ENCODE results near the gene BBS7.

BBS7 gene

GRCh38 chr4:121876070-121876469 is 5.8 kb upstream of the BBS7 start:
- H3K9ac ChIP-seq (ENCODE audit: low read depth, low read length) = no peak overlapping the region
- no peaks in the 10 kb centered on the region for H3K9me3 ChIP-seq (ENCODE audit: control insufficient read depth, insufficient read depth, low read length)
- no peaks in the 10 kb centered on the region; the same call in 1 of the 2 replicates for H3K4me1 ChIP-seq (ENCODE audit: control insufficient read depth, insufficient read depth, low read length)
- H3K4me3 ChIP-seq (ENCODE audit: low read depth, low read length) = no peak overlapping the region
- H3K36me3 ChIP-seq (ENCODE audit: control insufficient read depth, insufficient read depth, low read length) = no peaks in the 10 kb centered on the region
- H3K27me3 ChIP-seq (ENCODE audit: control insufficient read depth, insufficient read depth, low read length) = no peaks in the 10 kb centered on the region
- H3K27ac ChIP-seq (ENCODE audit: low read depth, low read length) = no peak overlapping the region

- Histone ChIP-seq H3K4me1 (ENCODE audit: control insufficient read depth, insufficient read depth, low read length) (no peaks in the 10 kb centered on the region; the same call in 1 of the 2 replicates), H3K27me3 (ENCODE audit: control insufficient read depth, insufficient read depth, low read length) (no peaks in the 10 kb centered on the region), H3K27ac (ENCODE audit: low read depth, low read length) (no peak overlapping the region), H3K9ac (ENCODE audit: low read depth, low read length) (no peak overlapping the region), H3K9me3 (ENCODE audit: control insufficient read depth, insufficient read depth, low read length) (no peaks in the 10 kb centered on the region), H3K36me3 (ENCODE audit: control insufficient read depth, insufficient read depth, low read length) (no peaks in the 10 kb centered on the region), H3K4me3 (ENCODE audit: low read depth, low read length) (no peak overlapping the region)
Measured at GRCh38 chr4:121875652-121876051, 5.4 kb upstream of the BBS7 start.

DNA sequence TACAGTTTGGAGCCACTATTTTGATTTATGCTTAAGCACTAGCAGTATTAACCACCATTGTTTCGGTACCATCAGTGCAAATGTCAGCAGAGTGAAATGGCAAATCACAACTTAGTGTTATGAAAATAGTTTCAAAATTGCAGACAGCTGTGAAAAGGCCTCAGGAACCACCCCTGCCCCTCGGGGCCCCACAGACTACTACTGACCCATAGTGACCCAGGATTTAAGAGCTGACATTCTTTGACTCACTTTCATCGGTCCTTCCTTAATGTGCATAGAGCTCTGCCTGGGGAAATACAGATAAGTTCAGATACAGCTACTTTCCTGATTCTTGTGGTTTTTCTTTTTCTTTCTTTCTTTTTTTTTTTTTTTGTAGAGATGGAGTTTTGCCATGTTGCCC is 3.3 kb upstream of the BBS7 start:
- Histone ChIP-seq H3K4me1 (ENCODE audit: control insufficient read depth, insufficient read depth, low read length) (no peaks in the 10 kb centered on the region), H3K27me3 (ENCODE audit: control insufficient read depth, insufficient read depth, low read length) (no peaks in the 10 kb centered on the region), H3K27ac (ENCODE audit: low read depth, low read length) (no peak overlapping the region), H3K4me3 (ENCODE audit: low read depth, low read length) (no peak overlapping the region), H3K9ac (ENCODE audit: low read depth, low read length) (no peak overlapping the region), H3K36me3 (ENCODE audit: control insufficient read depth, insufficient read depth, low read length) (no peaks in the 10 kb centered on the region), H3K9me3 (ENCODE audit: control insufficient read depth, insufficient read depth, low read length) (no peaks in the 10 kb centered on the region)

DNA sequence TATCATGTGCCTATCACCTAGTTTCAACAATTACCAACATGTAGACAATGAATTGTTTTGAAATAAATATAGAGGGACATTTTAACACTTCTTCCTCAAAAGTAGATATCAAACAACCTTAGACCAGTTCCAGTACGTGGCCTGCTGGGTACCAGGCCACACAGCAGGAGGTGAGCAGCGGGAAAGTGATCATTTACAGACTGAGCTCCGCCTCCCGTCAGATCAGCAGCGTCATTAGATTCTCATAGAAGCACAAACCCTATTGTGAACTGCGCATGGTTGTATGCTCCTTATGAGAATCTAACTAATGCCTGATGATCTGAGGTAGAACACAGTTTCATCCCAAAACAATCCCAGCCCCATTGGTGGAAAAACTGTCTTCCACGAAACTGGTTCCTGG is 6.5 kb downstream of the BBS7 start:
- Histone ChIP-seq H3K27ac (ENCODE audit: low read depth, low read length) (no peak overlapping the region), H3K36me3 (ENCODE audit: control insufficient read depth, insufficient read depth, low read length) (peaks cover 64% of the 10 kb centered on the region), H3K4me1 (ENCODE audit: control insufficient read depth, insufficient read depth, low read length) (no peaks in the 10 kb centered on the region), H3K9ac (ENCODE audit: low read depth, low read length) (no peak overlapping the region), H3K4me3 (ENCODE audit: low read depth, low read length) (no peak overlapping the region), H3K27me3 (ENCODE audit: control insufficient read depth, insufficient read depth, low read length) (no peaks in the 10 kb centered on the region), H3K9me3 (ENCODE audit: control insufficient read depth, insufficient read depth, low read length) (no peaks in the 10 kb centered on the region)

DNA sequence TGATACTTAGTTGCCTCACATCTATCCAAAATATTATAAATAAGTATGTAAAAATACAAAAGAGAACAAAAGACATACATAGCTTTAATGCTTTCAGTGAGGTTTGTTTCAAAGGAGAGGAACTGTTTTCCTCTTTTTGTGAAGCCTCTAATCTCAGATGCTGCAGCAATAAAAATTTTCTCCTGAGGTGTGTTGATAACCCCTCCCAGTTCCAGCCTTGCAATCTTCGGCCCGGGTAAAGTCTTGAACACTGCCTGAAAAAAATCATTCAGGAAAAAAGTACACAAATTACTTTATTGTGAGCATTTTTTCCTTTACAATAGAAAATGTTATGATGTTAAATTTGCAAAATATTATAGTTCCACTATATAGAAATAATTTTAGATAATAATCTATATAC is 8.8 kb downstream of the BBS7 start:
- Histone ChIP-seq H3K27ac (ENCODE audit: low read depth, low read length) (no peak overlapping the region), H3K9me3 (ENCODE audit: control insufficient read depth, insufficient read depth, low read length) (no peaks in the 10 kb centered on the region), H3K36me3 (ENCODE audit: control insufficient read depth, insufficient read depth, low read length) (peaks cover 61% of the 10 kb centered on the region), H3K9ac (ENCODE audit: low read depth, low read length) (no peak overlapping the region), H3K4me1 (ENCODE audit: control insufficient read depth, insufficient read depth, low read length) (no peaks in the 10 kb centered on the region), H3K4me3 (ENCODE audit: low read depth, low read length) (no peak overlapping the region), H3K27me3 (ENCODE audit: control insufficient read depth, insufficient read depth, low read length) (no peaks in the 10 kb centered on the region)

GRCh38 chr4:121860121-121860520 is 10.2 kb downstream of the BBS7 start:
- H3K9me3 ChIP-seq (ENCODE audit: control insufficient read depth, insufficient read depth, low read length) = no peaks in the 10 kb centered on the region
- H3K4me1 ChIP-seq (ENCODE audit: control insufficient read depth, insufficient read depth, low read length) = no peaks in the 10 kb centered on the region
- no peaks in the 10 kb centered on the region for H3K27me3 ChIP-seq (ENCODE audit: control insufficient read depth, insufficient read depth, low read length)
- H3K9ac ChIP-seq (ENCODE audit: low read depth, low read length) = no peak overlapping the region
- H3K4me3 ChIP-seq (ENCODE audit: low read depth, low read length) = no peak overlapping the region
- H3K36me3 ChIP-seq (ENCODE audit: control insufficient read depth, insufficient read depth, low read length) = peaks cover 53% of the 10 kb centered on the region
- H3K27ac ChIP-seq (ENCODE audit: low read depth, low read length) = no peak overlapping the region

DNA sequence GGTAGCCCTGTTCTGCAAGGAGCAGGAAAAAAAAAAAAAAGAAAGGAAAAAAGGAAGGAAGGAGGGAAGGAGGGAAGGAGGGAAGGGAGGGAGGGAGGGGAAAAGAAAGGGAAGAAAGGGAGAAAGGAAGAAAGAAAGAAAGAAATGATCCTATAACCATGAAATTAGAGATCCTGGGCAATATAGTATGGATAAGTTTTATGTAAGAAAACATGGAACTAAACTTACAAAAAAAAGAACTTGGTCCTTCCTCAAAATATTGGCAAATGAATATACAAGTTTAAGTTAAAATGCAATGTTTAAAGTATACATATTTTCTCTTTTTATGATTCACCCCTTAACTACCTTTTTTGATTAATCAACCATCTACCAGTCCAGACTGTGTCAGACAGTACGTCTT is 18.9 kb downstream of the BBS7 start:
- Histone ChIP-seq H3K4me1 (ENCODE audit: control insufficient read depth, insufficient read depth, low read length) (no peaks in the 10 kb centered on the region), H3K9ac (ENCODE audit: low read depth, low read length) (no peak overlapping the region), H3K4me3 (ENCODE audit: low read depth, low read length) (no peak overlapping the region), H3K27ac (ENCODE audit: low read depth, low read length) (no peak overlapping the region), H3K36me3 (ENCODE audit: control insufficient read depth, insufficient read depth, low read length) (peaks cover 15% of the 10 kb centered on the region), H3K27me3 (ENCODE audit: control insufficient read depth, insufficient read depth, low read length) (no peaks in the 10 kb centered on the region), H3K9me3 (ENCODE audit: control insufficient read depth, insufficient read depth, low read length) (no peaks in the 10 kb centered on the region)

- no peak overlapping the region for H3K4me3 ChIP-seq (ENCODE audit: low read depth, low read length)
- H3K4me1 ChIP-seq (ENCODE audit: control insufficient read depth, insufficient read depth, low read length) = no peaks in the 10 kb centered on the region
- no peak overlapping the region for H3K27ac ChIP-seq (ENCODE audit: low read depth, low read length)
- peaks cover 36% of the 10 kb centered on the region for H3K36me3 ChIP-seq (ENCODE audit: control insufficient read depth, insufficient read depth, low read length)
- no peak overlapping the region for H3K9ac ChIP-seq (ENCODE audit: low read depth, low read length)
- no peaks in the 10 kb centered on the region for H3K9me3 ChIP-seq (ENCODE audit: control insufficient read depth, insufficient read depth, low read length)
- H3K27me3 ChIP-seq (ENCODE audit: control insufficient read depth, insufficient read depth, low read length) = no peaks in the 10 kb centered on the region
Measured at GRCh38 chr4:121846662-121847061, 23.6 kb downstream of the BBS7 start.

- Histone ChIP-seq H3K9ac (ENCODE audit: low read depth, low read length) (no peak overlapping the region), H3K4me1 (ENCODE audit: control insufficient read depth, insufficient read depth, low read length) (no peaks in the 10 kb centered on the region), H3K27me3 (ENCODE audit: control insufficient read depth, insufficient read depth, low read length) (no peaks in the 10 kb centered on the region), H3K9me3 (ENCODE audit: control insufficient read depth, insufficient read depth, low read length) (no peaks in the 10 kb centered on the region), H3K4me3 (ENCODE audit: low read depth, low read length) (no peak overlapping the region), H3K27ac (ENCODE audit: low read depth, low read length) (no peak overlapping the region), H3K36me3 (ENCODE audit: control insufficient read depth, insufficient read depth, low read length) (peaks cover 32% of the 10 kb centered on the region)
Measured at GRCh38 chr4:121842862-121843261, 27.4 kb downstream of the BBS7 start.

- H3K27me3 ChIP-seq (ENCODE audit: control insufficient read depth, insufficient read depth, low read length) = no peaks in the 10 kb centered on the region
- H3K27ac ChIP-seq (ENCODE audit: low read depth, low read length) = no peak overlapping the region
- no peak overlapping the region for H3K9ac ChIP-seq (ENCODE audit: low read depth, low read length)
- no peaks in the 10 kb centered on the region for H3K4me1 ChIP-seq (ENCODE audit: control insufficient read depth, insufficient read depth, low read length)
- H3K4me3 ChIP-seq (ENCODE audit: low read depth, low read length) = no peak overlapping the region
- H3K36me3 ChIP-seq (ENCODE audit: control insufficient read depth, insufficient read depth, low read length) = peaks cover 19% of the 10 kb centered on the region
- H3K9me3 ChIP-seq (ENCODE audit: control insufficient read depth, insufficient read depth, low read length) = no peaks in the 10 kb centered on the region
Measured at GRCh38 chr4:121838136-121838535, 32.1 kb downstream of the BBS7 start.

- no peak overlapping the region for H3K27ac ChIP-seq (ENCODE audit: low read depth, low read length)
- no peaks in the 10 kb centered on the region for H3K4me1 ChIP-seq (ENCODE audit: control insufficient read depth, insufficient read depth, low read length)
- H3K27me3 ChIP-seq (ENCODE audit: control insufficient read depth, insufficient read depth, low read length) = no peaks in the 10 kb centered on the region
- H3K9me3 ChIP-seq (ENCODE audit: control insufficient read depth, insufficient read depth, low read length) = no peaks in the 10 kb centered on the region
- peaks cover 15% of the 10 kb centered on the region for H3K36me3 ChIP-seq (ENCODE audit: control insufficient read depth, insufficient read depth, low read length)
- H3K4me3 ChIP-seq (ENCODE audit: low read depth, low read length) = no peak overlapping the region
- no peak overlapping the region for H3K9ac ChIP-seq (ENCODE audit: low read depth, low read length)
Measured at GRCh38 chr4:121829511-121829910, 40.8 kb downstream of the BBS7 start.

GRCh38 chr4:121827853-121828252 is 42.4 kb downstream of the BBS7 start:
- peaks cover 9% of the 10 kb centered on the region for H3K36me3 ChIP-seq (ENCODE audit: control insufficient read depth, insufficient read depth, low read length)
- no peak overlapping the region for H3K9ac ChIP-seq (ENCODE audit: low read depth, low read length)
- no peak overlapping the region for H3K4me3 ChIP-seq (ENCODE audit: low read depth, low read length)
- H3K4me1 ChIP-seq (ENCODE audit: control insufficient read depth, insufficient read depth, low read length) = no peaks in the 10 kb centered on the region
- H3K9me3 ChIP-seq (ENCODE audit: control insufficient read depth, insufficient read depth, low read length) = no peaks in the 10 kb centered on the region
- H3K27ac ChIP-seq (ENCODE audit: low read depth, low read length) = no peak overlapping the region
- no peaks in the 10 kb centered on the region for H3K27me3 ChIP-seq (ENCODE audit: control insufficient read depth, insufficient read depth, low read length)
